ENCODE measurements around the gene WNT5B. TPM values are rescaled to one million over a fixed set of nuclear protein-coding genes. Genes with fewer than 3 reads are reported as not detected.
A peak's percentile ranks its signal among the peaks of the same experiment; 100 is the strongest.
"Not testable (repeated sequence)": the region's sequence is repeated elsewhere in the genome, so short reads cannot be mapped to it uniquely, and the experiment has no call there.

Gene WNT5B
- polyA plus RNA-seq, 3 donors from 2014 or later = not detected

- peak in 2 of 3 donors; percentile 23 to 46 for DNase-seq
- Mint-ChIP-seq H3K9me3 (no peaks in the 10 kb centered on the region), H3K27ac (peak overlapping the region; percentile 74 to 88 (median 86)), H3K4me1 (peaks cover 60 to 73% of the 10 kb centered on the region in 2 donors), H3K27me3 (ENCODE audit: low read depth in 3 of 3) (peaks cover 6 to 15% (median 15%) of the 10 kb centered on the region in 3 donors), H3K36me3 (peaks cover 0 to 6% (median 5%) of the 10 kb centered on the region in 3 donors), H3K4me3 (peak overlapping the region; percentile 82 to 91 (median 88))
Measured at GRCh38 chr12:1592444-1593173, 36.4 kb upstream of the WNT5B start.

- Mint-ChIP-seq H3K4me1 (peaks cover 58 to 65% of the 10 kb centered on the region in 2 donors), H3K36me3 (peaks cover 0 to 5% (median 5%) of the 10 kb centered on the region in 3 donors), H3K27ac (peak overlapping the region; percentile 74 to 88 (median 86)), H3K4me3 (peak overlapping the region; percentile 82 to 91 (median 88)), H3K27me3 (ENCODE audit: low read depth in 3 of 3) (peaks cover 6 to 15% (median 15%) of the 10 kb centered on the region in 3 donors), H3K9me3 (no peaks in the 10 kb centered on the region)
- DNase-seq = peak in 2 of 3 donors; percentile 47 to 49
Measured at GRCh38 chr12:1593174-1594005, 35.6 kb upstream of the WNT5B start.

- Mint-ChIP-seq H3K4me1 (peaks cover 53 to 60% of the 10 kb centered on the region in 2 donors), H3K27ac (peak overlapping the region in 2 of 6 donors; percentile 85 to 88), H3K36me3 (peaks cover 0 to 5% (median 0%) of the 10 kb centered on the region in 3 donors), H3K27me3 (ENCODE audit: low read depth in 3 of 3) (peaks cover 6 to 15% (median 15%) of the 10 kb centered on the region in 3 donors), H3K9me3 (no peaks in the 10 kb centered on the region), H3K4me3 (peak overlapping the region; percentile 82 to 91 (median 88))
- DNase-seq = no peak
Measured at GRCh38 chr12:1594006-1594260, 35.1 kb upstream of the WNT5B start.

GRCh38 chr12:1594261-1595025 lies 34.6 kb upstream of the WNT5B start, which contains the start of gene FBXL14:
FBXL14 (minus strand) TSS chr12:1594581; CDS start chr12:1594066, 515 bp downstream.
- peak within 1 kb of the TSS; percentile 91 to 94 (median 91) for H3K4me3 Mint-ChIP-seq
- peaks cover 52 to 58% of the 10 kb centered on the region in 2 donors for H3K4me1 Mint-ChIP-seq
- peaks cover 0 to 5% (median 0%) of the 10 kb centered on the region in 3 donors for H3K36me3 Mint-ChIP-seq
- peak within 1 kb of the TSS; percentile 93 to 97 (median 96) for H3K27ac Mint-ChIP-seq
- DNase-seq = peak; percentile 91 to 93 (median 92)
- H3K27me3 Mint-ChIP-seq (ENCODE audit: low read depth in 3 of 3) = peaks cover 6 to 15% (median 15%) of the 10 kb centered on the region in 3 donors
- no peaks in the 10 kb centered on the region for H3K9me3 Mint-ChIP-seq

- no peaks in the 10 kb centered on the region for H3K9me3 Mint-ChIP-seq
- H3K4me1 Mint-ChIP-seq = peaks cover 47 to 51% of the 10 kb centered on the region in 2 donors
- H3K4me3 Mint-ChIP-seq = peak overlapping the region; percentile 90 to 94 (median 91)
- H3K36me3 Mint-ChIP-seq = peaks cover 0 to 5% (median 0%) of the 10 kb centered on the region in 3 donors
- no peak for DNase-seq
- peak overlapping the region; percentile 93 to 97 (median 96) for H3K27ac Mint-ChIP-seq
- H3K27me3 Mint-ChIP-seq (ENCODE audit: low read depth in 3 of 3) = peaks cover 6 to 17% (median 15%) of the 10 kb centered on the region in 3 donors
Measured at GRCh38 chr12:1595026-1595561, 33.9 kb upstream of the WNT5B start.

GRCh38 chr12:1595690-1596347 lies 33.2 kb upstream of the WNT5B start:
- Mint-ChIP-seq H3K4me1 (peaks cover 42 to 49% of the 10 kb centered on the region in 2 donors), H3K4me3 (peak overlapping the region; percentile 52 to 94 (median 91)), H3K27me3 (ENCODE audit: low read depth in 3 of 3) (peaks cover 6 to 17% (median 14%) of the 10 kb centered on the region in 3 donors), H3K36me3 (peaks cover 0 to 2% (median 0%) of the 10 kb centered on the region in 3 donors), H3K9me3 (no peaks in the 10 kb centered on the region), H3K27ac (peak overlapping the region; percentile 93 to 97 (median 96))
- DNase-seq = no peak

- H3K4me1 Mint-ChIP-seq = peaks cover 35 to 48% of the 10 kb centered on the region in 2 donors
- H3K4me3 Mint-ChIP-seq = no peak overlapping the region
- H3K27ac Mint-ChIP-seq = no peak overlapping the region
Measured at GRCh38 chr12:1598757-1599156, 30.3 kb upstream of the WNT5B start.

GRCh38 chr12:1602706-1603105 lies 26.3 kb upstream of the WNT5B start:
- not testable (repeated sequence) for H3K27me3 Mint-ChIP-seq (ENCODE audit: low read depth in 3 of 3); DNase-seq; H3K9me3 Mint-ChIP-seq; H3K36me3 Mint-ChIP-seq
- H3K27ac Mint-ChIP-seq = peak overlapping the region in 5 of 6 donors; percentile 67 to 97 (median 93)
- peaks cover 36 to 41% of the 10 kb centered on the region in 2 donors for H3K4me1 Mint-ChIP-seq
- H3K4me3 Mint-ChIP-seq = peak overlapping the region in 3 of 5 donors; percentile 34 to 95 (median 53)

More at GRCh38 chr12:1598757-1599156, 30.3 kb upstream of the WNT5B start:
- Mint-ChIP-seq H3K9me3 (no peaks in the 10 kb centered on the region), H3K36me3 (peaks cover 0 to 3% (median 0%) of the 10 kb centered on the region in 3 donors), H3K27me3 (ENCODE audit: low read depth in 3 of 3) (peaks cover 2 to 11% (median 6%) of the 10 kb centered on the region in 3 donors)
- DNase-seq = no peak

- Mint-ChIP-seq H3K36me3 (peaks cover 0 to 3% (median 0%) of the 10 kb centered on the region in 3 donors), H3K27ac (peak overlapping the region in 5 of 6 donors; percentile 34 to 84 (median 66)), H3K4me3 (peak overlapping the region; percentile 34 to 56 (median 52)), H3K9me3 (no peaks in the 10 kb centered on the region), H3K27me3 (ENCODE audit: low read depth in 3 of 3) (peaks cover 0 to 10% (median 0%) of the 10 kb centered on the region in 3 donors), H3K4me1 (peaks cover 36 to 41% of the 10 kb centered on the region in 2 donors)
- DNase-seq = no peak
Measured at GRCh38 chr12:1603269-1603993, 25.6 kb upstream of the WNT5B start.

- Mint-ChIP-seq H3K27ac (peak overlapping the region in 2 of 6 donors; percentile 14 to 52), H3K4me3 (peak overlapping the region in 2 of 5 donors; percentile 7 to 35), H3K4me1 (peaks cover 36 to 41% of the 10 kb centered on the region in 2 donors), H3K9me3 (no peaks in the 10 kb centered on the region), H3K27me3 (ENCODE audit: low read depth in 3 of 3) (peaks cover 0 to 9% (median 0%) of the 10 kb centered on the region in 3 donors), H3K36me3 (peaks cover 0 to 3% (median 0%) of the 10 kb centered on the region in 3 donors)
- DNase-seq = no peak
Measured at GRCh38 chr12:1604464-1604863, 24.6 kb upstream of the WNT5B start.

- H3K27ac Mint-ChIP-seq = peak overlapping the region in 5 of 6 donors; percentile 19 to 73 (median 52)
- peak; percentile 59 to 64 (median 60) for DNase-seq
- peaks cover 0 to 3% (median 0%) of the 10 kb centered on the region in 3 donors for H3K36me3 Mint-ChIP-seq
- H3K27me3 Mint-ChIP-seq (ENCODE audit: low read depth in 3 of 3) = peaks cover 0 to 8% (median 2%) of the 10 kb centered on the region in 3 donors
- peak overlapping the region; percentile 80 to 86 (median 83) for H3K4me3 Mint-ChIP-seq
- no peaks in the 10 kb centered on the region for H3K9me3 Mint-ChIP-seq
- peaks cover 36 to 40% of the 10 kb centered on the region in 2 donors for H3K4me1 Mint-ChIP-seq
Measured at GRCh38 chr12:1605129-1606020, 23.7 kb upstream of the WNT5B start.

Measured in immature natural killer cell (primary cell).